Measurements from ENCODE around the gene TMEM87A.

Gene TMEM87A

GRCh38 chr15:42163947-42164550 lies 109.2 kb downstream of the TMEM87A start:
- no peak for DNase-seq (ENCODE audit: extremely low read depth, low read depth)
- no peak for TF ChIP-seq CTCF (IDR thresholded peaks at IDR 0.05; ENCODE audit: low read depth, low read length)

GRCh38 chr15:42163291-42163690 lies 109.9 kb downstream of the TMEM87A start:
- no peak for TF ChIP-seq CTCF (IDR thresholded peaks at IDR 0.05; ENCODE audit: low read depth, low read length)
- DNase-seq (ENCODE audit: extremely low read depth, low read depth), result no peak

All from AG09319 (cell line).